H1 (cell line): ENCODE results near the gene PDE3A. TPM values are rescaled to one million over a fixed set of nuclear protein-coding genes. Genes with fewer than 3 reads are reported as not detected.

Experiments used
- BRCA1 ChIP-seq: IDR thresholded peaks from 2 replicates; pipeline ENCODE4 v1.6.1; 2012; ENCODE audit warnings: low read depth, low read length, improper control_type of control experiment
- CHD7 ChIP-seq: fragments of 300-600 bp; sonication (generic); IDR thresholded peaks from 2 replicates; pipeline ENCODE4 v1.7.1; 2012; ENCODE audit warnings: low read length, moderate library complexity, mild to moderate bottlenecking, inconsistent platforms; ENCODE audit not compliant: insufficient replicate concordance
- SP2 ChIP-seq: IDR thresholded peaks from 2 replicates; pipeline ENCODE4 v1.6.1; 2012; ENCODE audit warnings: mild to moderate bottlenecking, low read length, inconsistent platforms
- SUZ12 ChIP-seq: fragments of 200-600 bp; sonication (generic); IDR thresholded peaks from 2 replicates; pipeline ENCODE4 v1.6.1; 2012; ENCODE audit warnings: mild to moderate bottlenecking, inconsistent platforms, low read length, moderate library complexity, mixed read lengths
- polyA plus RNA-seq, 7 experiments: library from polyadenylated mRNA; depleted of rRNA in 3 of 7; stranded (reverse) in 5 of 7; unstranded in 2 of 7; fragments of >200 nt in 5 of 7; fragments of 200-250 nt in 2 of 7; gene quantifications; 1 replicate in 5 of 7; 2 replicates in 1 of 7; 4 replicates in 1 of 7; pipeline versions ENCODE4 v1.2.1 to v1.2.3, GENCODE V29; 2011 to 2013; ENCODE audit warnings: missing spikeins in 2 of 7, mixed read lengths in 2 of 7
- total RNA-seq: library from RNA; stranded (reverse); fragmentation: NEBNext Ultra II Directional; extraction: Animal tissue kit (Norgen Biotek cat#: 25700); gene quantifications from 2 replicates; pipeline ENCODE4 v1.2.1, GENCODE V29; 2021

The PDE3A gene
- total and polyA plus RNA-seq, 2 of the 8 experiments (the other 6 are each of a cell fraction or from before 2014, with no cell fraction given), result 1.4 to 3.4 TPM

- TF ChIP-seq BRCA1 (no peak), SP2 (no peak), CHD7 (no peak), SUZ12 (no peak)
These were observed 204.1 kb downstream of the PDE3A start (continued) for GRCh38 chr12:20572451-20572850.
